GM21737 (cell line): ENCODE results near the gene COX5A.

Source experiments
- ATAC-seq: cut with Tn5 transposase; IDR thresholded peaks from one replicate; pipeline ENCODE4 v1.9.1; 2021; ENCODE audit warnings: mild to moderate bottlenecking, moderate library complexity; ENCODE audit not compliant: unreplicated experiment

COX5A gene

GRCh38 chr15:74937590-74938371 is at the start of gene COX5A:
TSS of gene COX5A (minus strand) at chr15:74938073. CDS start at chr15:74938014, 59 bp downstream.
- peak; percentile 90 for ATAC-seq

DNA sequence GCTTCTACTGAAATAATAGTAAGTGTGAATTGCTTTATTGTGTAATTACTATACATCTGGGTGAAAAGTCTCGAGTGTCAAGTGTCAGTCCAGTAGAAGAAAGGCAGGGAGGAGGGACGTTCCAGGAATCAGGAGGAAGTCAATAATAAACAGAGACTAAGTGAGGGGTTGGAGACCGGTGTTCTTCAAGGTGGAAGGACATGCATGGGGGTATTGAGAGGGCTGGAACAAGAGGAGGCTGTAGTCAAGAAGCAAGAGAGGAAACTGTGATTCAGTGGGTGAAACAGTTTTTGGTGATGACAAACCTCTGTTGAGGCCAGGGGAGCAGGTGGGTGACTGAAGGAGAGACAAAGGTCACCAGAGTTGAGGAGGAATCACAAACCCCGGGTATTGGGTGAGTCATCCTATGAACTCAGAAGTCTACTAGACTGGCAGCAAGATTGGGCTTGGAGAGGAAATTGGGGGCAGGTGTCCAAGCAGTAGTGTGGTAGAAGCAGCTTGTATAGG is 45.9 kb upstream of the COX5A start:
- no peak for ATAC-seq

DNA sequence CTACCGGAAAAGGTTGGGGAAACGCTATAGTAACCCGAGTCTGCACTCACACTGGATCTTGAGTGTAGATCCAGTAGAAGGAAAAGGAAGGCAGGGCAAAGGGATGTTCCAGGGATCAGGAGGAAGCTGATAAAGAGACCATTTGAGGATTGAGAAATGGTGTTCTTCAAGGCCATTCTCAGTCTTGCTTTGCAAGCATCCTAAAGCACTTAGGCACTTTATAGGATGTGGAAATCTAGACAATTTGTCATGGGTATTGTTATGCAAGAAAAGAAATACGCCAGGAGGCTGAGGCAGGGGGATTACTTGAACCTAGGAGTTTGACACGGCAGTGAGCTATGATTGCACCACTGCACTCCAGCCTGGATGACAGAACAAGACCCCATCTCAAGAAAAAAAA is 44.3 kb upstream of the COX5A start:
- ATAC-seq: no peak

DNA sequence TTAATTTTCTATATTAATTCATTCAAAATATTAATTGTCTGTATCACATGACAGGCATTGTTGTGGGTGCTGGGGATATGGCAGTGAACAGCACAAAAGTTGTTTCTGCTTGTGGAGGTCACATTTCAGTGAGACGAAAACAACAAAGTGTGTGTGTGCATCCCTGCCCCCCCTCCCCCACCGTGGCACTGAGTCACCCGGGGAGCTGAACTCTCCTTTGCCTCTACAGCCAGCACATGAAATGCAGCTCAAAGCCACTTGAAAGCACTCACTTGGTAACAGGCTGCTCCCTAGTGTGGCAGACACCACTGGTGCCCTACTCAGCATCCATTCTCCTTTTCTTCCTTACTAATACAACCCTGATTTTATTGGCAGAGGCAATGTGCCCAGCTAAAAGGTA is 40.6 kb upstream of the COX5A start:
- no peak for ATAC-seq

DNA sequence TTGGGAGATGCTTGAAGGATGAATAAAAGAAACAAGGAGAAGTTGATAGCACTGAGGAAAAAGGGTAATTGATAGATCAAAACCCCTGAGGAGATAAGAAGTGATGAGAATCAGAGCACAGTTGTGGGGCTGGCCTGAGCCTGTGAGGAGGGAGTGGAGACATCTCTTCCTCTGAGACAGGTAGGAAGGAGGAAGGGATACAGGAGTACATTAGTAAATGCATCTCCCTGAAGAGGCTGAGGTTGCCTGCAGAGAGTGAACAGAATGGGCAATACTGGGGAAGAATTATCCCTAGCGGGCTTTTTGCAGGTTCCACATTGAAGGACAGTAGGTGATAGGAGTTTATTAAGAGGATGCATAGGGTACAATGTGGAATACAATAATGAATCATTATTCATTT is 40.2 kb upstream of the COX5A start:
- no peak for ATAC-seq

- ATAC-seq: no peak
Observed at GRCh38 chr15:74977599-74977998, 39.7 kb upstream of the COX5A start.

DNA sequence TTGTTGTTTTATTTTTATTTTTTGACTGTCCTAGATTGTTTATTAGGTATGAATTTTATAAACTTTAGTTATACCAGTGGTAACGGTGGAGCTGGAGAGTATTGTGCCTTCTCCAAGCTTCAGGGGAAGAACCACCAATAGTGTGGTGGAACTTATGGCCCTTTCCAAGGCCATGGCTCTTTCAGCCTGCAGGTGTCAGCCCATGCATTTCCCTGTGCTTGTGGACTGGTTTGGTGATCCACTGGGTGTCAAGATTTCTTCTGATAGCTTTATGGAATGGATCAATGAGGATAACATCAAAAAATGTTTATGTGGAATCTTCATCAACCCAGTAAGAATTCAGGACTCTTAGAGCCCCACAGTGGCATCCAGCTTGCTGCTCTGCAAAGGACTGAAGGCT is 38.3 kb upstream of the COX5A start:
- ATAC-seq: no peak

DNA sequence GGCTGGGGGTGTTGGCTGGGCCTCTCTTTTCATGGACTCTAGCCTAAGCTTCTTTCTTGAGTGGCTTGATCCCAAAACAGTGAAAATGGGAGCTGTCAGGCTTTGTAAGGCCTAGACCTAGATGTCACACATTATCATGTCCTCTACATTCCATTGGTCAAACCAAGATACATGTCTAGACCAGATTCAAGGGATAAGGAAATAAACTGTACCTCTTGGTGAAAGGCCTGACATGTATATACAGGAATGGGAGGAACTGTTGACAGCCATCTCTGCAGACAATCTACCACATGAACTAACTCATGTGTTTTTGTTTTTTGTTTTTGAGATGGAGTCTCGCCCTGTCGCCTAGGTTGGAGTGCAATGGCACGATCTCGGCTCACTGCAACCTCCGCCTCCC is 29.8 kb upstream of the COX5A start:
- ATAC-seq: no peak

DNA sequence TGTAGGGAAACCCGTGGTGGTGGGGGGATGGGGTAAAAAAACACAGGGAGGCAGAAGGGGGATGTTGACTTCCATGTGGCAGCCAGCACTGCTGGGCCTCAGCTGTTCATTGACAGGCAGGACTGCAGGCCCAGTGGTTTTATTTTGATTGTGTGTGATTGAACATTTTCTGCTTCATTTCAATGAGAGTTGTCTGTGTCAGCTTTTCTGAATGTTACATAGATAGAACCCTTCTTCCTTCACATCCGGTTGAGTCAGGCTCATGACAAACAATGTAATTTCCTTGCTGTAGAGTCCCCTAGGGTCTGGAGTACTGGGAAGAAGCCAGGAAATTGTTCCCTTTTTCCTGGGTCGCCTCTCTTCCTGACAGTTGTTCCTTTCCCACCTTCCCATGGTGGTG is 26.9 kb upstream of the COX5A start:
- no peak for ATAC-seq

- ATAC-seq: no peak
Observed at GRCh38 chr15:74963213-74963612, 25.3 kb upstream of the COX5A start.

GRCh38 chr15:74962671-74963070 is 24.8 kb upstream of the COX5A start:
- no peak for ATAC-seq

DNA sequence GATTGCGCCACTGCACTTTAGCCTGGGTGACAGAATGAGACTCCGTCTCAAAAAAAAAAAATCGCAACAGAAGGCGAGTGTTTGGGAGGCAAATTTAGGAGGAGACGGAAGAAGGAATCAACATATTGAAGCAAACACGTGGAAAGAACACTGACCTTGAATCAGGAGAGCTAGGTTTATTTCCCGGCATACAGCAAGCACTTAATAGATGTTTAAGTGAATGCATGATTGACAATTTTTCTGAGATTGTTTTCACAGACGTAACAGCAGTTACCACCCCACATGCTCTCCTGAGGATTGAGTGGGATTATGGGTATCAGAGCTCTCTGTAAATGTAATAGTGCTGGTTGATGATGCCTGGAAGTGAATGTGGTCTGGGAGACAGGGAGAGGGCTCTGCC is 24.3 kb upstream of the COX5A start:
- no peak for ATAC-seq

GRCh38 chr15:74961616-74962015 is 23.7 kb upstream of the COX5A start:
- no peak for ATAC-seq

DNA sequence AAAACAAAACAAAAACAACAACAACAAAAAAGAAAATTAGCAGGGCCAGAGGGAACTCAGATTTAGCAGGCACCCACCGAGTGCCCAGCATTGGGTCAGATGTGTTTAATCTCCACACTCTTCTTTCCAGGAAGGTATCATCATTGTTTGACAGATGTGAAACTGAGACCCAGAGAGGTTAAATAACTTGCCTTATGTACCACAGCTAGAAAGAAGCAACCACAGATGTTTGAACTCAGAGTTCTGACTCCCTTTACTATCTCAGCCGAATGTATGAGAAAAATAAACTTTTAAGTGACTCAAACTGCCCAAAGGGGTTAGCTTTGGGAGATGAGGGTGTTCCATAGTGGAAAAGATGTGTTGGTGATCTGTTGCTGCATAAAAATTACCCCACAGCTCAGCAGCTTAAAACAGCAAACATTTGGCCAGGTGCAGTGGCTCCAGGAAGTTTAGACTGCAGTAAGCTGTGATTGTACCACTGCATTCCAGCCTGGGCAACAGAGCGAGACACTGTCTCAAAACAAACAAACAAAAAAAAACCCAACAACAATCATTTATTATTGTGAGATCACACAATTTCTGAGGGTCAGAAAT is 23.2 kb upstream of the COX5A start:
- no peak for ATAC-seq

DNA sequence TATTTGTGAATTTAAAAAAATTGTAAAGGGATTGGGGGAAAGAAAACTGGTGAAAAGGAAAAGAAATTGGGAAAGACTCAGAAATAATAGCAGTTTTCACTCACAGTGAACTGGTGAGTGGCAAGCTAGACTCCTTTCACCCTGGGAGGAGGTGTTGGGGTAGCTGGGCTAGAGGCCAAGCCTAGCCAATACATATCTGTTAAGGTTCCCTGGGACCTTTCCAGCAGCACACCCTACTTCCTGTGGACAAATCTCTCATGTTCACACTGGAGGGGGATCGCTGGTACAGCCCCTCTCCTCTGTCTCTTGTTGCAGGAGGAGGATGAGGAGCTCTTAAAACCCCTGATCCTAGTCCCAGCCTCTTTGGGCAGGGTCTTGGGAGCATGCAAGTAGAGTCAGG is 22.4 kb upstream of the COX5A start:
- no peak for ATAC-seq

DNA sequence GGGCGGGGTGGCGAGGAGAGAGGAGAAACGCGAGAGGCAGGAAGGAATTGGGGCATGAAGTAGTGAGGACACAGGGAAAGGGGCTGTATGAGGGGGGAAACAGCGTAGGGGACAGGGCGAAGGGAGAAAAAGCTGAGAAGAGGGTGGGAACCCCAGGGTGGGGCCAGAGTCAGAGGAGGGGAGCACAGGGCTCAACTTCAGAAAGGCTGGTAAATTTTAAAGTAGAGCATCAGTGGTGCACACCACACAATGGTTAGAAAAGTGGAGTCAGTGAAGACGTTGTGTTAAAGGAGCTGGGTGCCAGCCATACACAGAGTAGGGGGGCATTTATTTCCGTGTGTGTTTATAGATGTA is 21.7 kb upstream of the COX5A start:
- no peak for ATAC-seq

GRCh38 chr15:74958908-74959585 is 21.2 kb upstream of the COX5A start:
- no peak for ATAC-seq

DNA sequence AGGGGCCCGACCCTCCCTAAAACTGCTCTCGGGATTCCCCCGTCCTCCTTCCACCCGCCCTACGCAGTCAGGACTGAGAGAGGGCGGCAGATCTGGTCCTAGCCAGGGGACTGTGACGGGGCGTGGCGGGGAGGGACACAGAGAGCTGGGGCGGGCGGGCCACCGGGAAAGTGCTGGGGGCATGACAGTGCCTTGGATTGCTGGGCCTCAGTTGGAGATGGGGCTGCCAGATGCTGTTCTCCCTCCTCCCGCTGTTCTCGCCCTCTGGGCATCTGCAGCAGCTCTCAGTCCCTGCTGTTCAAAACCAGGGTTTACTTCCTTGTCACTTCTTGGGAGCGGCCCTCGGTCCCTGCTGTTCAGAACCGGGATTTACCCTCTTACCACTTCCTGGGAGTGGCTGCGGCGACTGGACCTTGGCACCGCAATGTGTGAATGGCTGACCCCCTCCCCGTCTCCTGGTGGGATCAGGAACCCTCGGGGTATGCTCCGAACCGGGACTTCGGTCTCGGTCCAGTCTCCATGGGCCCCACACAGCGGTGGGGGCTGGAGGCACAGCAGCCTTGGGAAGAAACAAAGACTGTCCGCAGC is 20.5 kb upstream of the COX5A start:
- no peak for ATAC-seq

- ATAC-seq: no peak
Observed at GRCh38 chr15:74957476-74958035, 19.7 kb upstream of the COX5A start.

DNA sequence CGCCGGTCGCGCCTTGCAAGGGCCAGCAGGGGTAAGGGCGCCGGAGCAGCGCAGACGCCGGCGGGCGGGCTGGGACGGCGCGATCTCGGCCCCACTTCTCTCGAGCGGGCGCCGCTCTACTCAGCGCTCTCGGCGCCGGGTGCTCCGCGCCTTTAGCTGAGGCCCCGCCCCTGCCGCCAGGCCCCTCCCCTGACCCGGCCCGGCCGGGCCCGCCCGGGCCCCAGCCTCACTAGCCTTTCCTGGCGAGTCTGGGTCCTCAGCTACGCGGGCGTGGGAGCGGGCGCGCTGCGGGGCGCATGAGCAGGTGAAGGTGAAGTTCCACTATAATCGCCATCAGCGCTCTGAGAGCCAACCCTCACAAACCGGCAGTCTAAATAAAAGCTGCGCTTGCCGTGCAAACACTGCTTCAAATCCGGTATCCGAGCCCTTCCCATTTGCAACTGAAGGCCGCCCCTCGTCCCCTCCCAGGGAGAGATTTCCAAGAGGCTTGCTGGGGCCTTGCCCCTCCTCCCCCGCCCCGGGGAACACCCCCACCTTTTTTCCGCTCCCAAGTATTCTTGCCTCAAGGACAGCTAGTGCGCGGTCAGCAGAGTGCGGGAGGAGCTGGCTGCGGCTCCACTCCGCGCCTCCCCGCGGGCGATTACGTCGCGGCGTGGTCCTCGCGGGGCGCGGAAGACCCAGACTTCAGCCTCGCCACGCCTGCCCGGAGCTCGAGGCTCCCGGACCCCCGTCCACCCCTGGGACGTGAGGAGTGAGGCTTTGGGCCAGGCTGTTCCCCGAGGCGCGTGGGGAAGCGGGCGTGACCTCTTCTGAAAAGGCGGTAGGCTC is 19.0 kb upstream of the COX5A start, which contains the start of gene RPP25:
Gene RPP25, minus strand, starts transcription at position 125 of the 828 bp plus-strand sequence. CDS start 189 bp downstream, outside the sequence.
- no peak for ATAC-seq
